OCI-LY1 (cell line): ENCODE measurements around the gene GSG1.

Experiments
- H2AFZ ChIP-seq: fragments of 200-600 bp; sonication (generic), shearing (Covaris generic); 2 replicates; pipeline ENCODE4 v1.6.0; 2014; ENCODE audit warnings: antibody characterized with exemption, mild to moderate bottlenecking, low read length
- H3F3A ChIP-seq: fragments of 200-600 bp; sonication (generic), shearing (Covaris generic); 2 replicates; pipeline ENCODE4 v1.6.0; 2014; ENCODE audit warnings: mild to moderate bottlenecking, antibody characterized with exemption, low read length, moderate library complexity; ENCODE audit not compliant: insufficient read depth
- H3K27ac ChIP-seq: fragments of 200-600 bp; sonication (generic); 2 replicates; pipeline ENCODE4 v1.5.1; 2014; ENCODE audit warnings: low read length, mixed run types, mild to moderate bottlenecking, low read depth; ENCODE audit not compliant: poor library complexity, severe bottlenecking
- H3K27me3 ChIP-seq: fragments of 200-600 bp; sonication (generic); 2 replicates; pipeline ENCODE4 v1.6.0; 2014; ENCODE audit warnings: antibody characterized with exemption, mild to moderate bottlenecking, low read length, moderate library complexity; ENCODE audit not compliant: insufficient read depth
- H3K36me3 ChIP-seq: fragments of 200-600 bp; sonication (generic); 2 replicates; pipeline ENCODE4 v1.6.1; 2014; ENCODE audit warnings: mild to moderate bottlenecking, antibody characterized with exemption, low read length, moderate library complexity, mixed read lengths; ENCODE audit not compliant: insufficient read depth
- H3K4me1 ChIP-seq: fragments of 200-600 bp; sonication (generic); 2 replicates; pipeline ENCODE4 v1.5.1; 2014; ENCODE audit warnings: mild to moderate bottlenecking, low read length, moderate library complexity; ENCODE audit not compliant: insufficient read depth, severe bottlenecking
- H3K4me2 ChIP-seq: fragments of 200-600 bp; sonication (generic), shearing (Covaris generic); 2 replicates; pipeline ENCODE4 v1.6.1; 2014; ENCODE audit warnings: low read length
- H3K4me3 ChIP-seq: fragments of 200-600 bp; sonication (generic); 2 replicates; pipeline ENCODE4 v1.5.1; 2014; ENCODE audit warnings: low read length, low read depth, mild to moderate bottlenecking, mixed read lengths; ENCODE audit not compliant: poor library complexity, severe bottlenecking
- H3K79me2 ChIP-seq: fragments of 200-600 bp; shearing (Covaris generic); 2 replicates; pipeline ENCODE4 v1.6.1; 2016; ENCODE audit warnings: mixed run types, low read length, mixed read lengths; ENCODE audit not compliant: insufficient read depth
- H3K9ac ChIP-seq: fragments of 200-600 bp; sonication (generic), shearing (Covaris generic); 2 replicates; pipeline ENCODE4 v1.6.1; 2014; ENCODE audit warnings: mild to moderate bottlenecking, low read length, mixed read lengths
- H3K9me2 ChIP-seq: fragments of 200-600 bp; sonication (generic), shearing (Covaris generic); 2 replicates; pipeline ENCODE4 v1.6.1; 2014; ENCODE audit warnings: low read depth, mild to moderate bottlenecking, low read length, mixed read lengths
- H3K9me3 ChIP-seq: fragments of 200-600 bp; shearing (Covaris generic); 2 replicates; pipeline ENCODE4 v1.6.1; 2014; ENCODE audit warnings: low read length, mixed read lengths
- H4K20me1 ChIP-seq: fragments of 200-600 bp; sonication (generic), shearing (Covaris generic); 2 replicates; pipeline ENCODE4 v1.6.0; 2016; ENCODE audit warnings: mild to moderate bottlenecking, low read length; ENCODE audit not compliant: insufficient read depth
- CTCF ChIP-seq: fragments of 200-600 bp; sonication (generic), shearing (Covaris generic); IDR thresholded peaks from 2 replicates; pipeline ENCODE4 v1.5.1; 2017; ENCODE audit warnings: mild to moderate bottlenecking, antibody characterized with exemption, low read length, moderate library complexity, mixed read lengths
- EZH2 ChIP-seq: fragments of 200-600 bp; sonication (generic), shearing (Covaris generic); IDR thresholded peaks from 2 replicates; pipeline ENCODE4 v1.8.0; 2017; ENCODE audit warnings: borderline replicate concordance, mixed run types, mild to moderate bottlenecking, antibody characterized with exemption, low read length, moderate library complexity, mixed read lengths

GSG1 gene

DNA sequence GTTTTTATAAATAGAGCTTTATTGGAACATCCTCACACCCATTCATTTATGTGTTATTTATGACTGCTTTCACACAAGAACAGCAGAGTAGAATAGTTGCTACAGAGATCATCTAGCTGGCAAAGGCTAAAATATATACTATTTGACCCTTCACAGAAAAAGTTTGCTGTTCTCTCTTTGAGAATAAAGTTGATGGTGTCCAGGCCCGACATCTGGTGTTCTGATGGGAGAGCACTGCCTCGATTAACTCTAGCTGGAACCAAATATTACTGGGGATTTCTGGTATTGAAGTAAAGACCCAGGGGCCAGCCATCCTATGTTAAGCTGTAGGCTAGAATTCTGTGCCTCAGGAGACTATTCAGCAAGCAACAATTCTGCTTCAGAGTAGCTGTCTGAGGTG is 37.5 kb downstream of the GSG1 start:
- Histone ChIP-seq H3F3A (no peaks in the 10 kb centered on the region), H3K79me2 (no peaks in the 10 kb centered on the region), H3K4me1 (no peaks in the 10 kb centered on the region), H3K4me3 (no peak overlapping the region), H3K9ac (no peak overlapping the region), H2AFZ (no peak overlapping the region), H3K9me2 (no peaks in the 10 kb centered on the region), H3K27ac (no peak overlapping the region), H3K9me3 (no peaks in the 10 kb centered on the region), H3K4me2 (no peak overlapping the region), H3K27me3 (no peaks in the 10 kb centered on the region), H4K20me1 (no peaks in the 10 kb centered on the region), H3K36me3 (no peaks in the 10 kb centered on the region; the same call in 1 of the 2 replicates)
- TF ChIP-seq CTCF (no peak), EZH2 (no peak)

- Histone ChIP-seq H4K20me1 (no peaks in the 10 kb centered on the region), H3K4me1 (no peaks in the 10 kb centered on the region), H3K9me2 (no peaks in the 10 kb centered on the region), H3K79me2 (no peaks in the 10 kb centered on the region), H3K27me3 (no peaks in the 10 kb centered on the region), H3K4me3 (no peak overlapping the region), H3F3A (no peaks in the 10 kb centered on the region), H2AFZ (no peak overlapping the region), H3K36me3 (no peaks in the 10 kb centered on the region; the same call in 1 of the 2 replicates), H3K9me3 (no peaks in the 10 kb centered on the region), H3K4me2 (no peak overlapping the region), H3K27ac (no peak overlapping the region), H3K9ac (no peak overlapping the region)
- TF ChIP-seq EZH2: no peak
- TF ChIP-seq CTCF: no peak
Measured at GRCh38 chr12:13062669-13063068, 40.8 kb downstream of the GSG1 start.

GRCh38 chr12:13061377-13061776 is 42.1 kb downstream of the GSG1 start:
- H4K20me1 ChIP-seq: no peaks in the 10 kb centered on the region
- no peak for TF ChIP-seq EZH2
- no peak for TF ChIP-seq CTCF
- H3K9me3 ChIP-seq: no peaks in the 10 kb centered on the region
- H3K27ac ChIP-seq: no peak overlapping the region
- H2AFZ ChIP-seq: no peak overlapping the region
- no peak overlapping the region for H3K9ac ChIP-seq
- H3F3A ChIP-seq: no peaks in the 10 kb centered on the region
- no peaks in the 10 kb centered on the region for H3K9me2 ChIP-seq
- H3K4me2 ChIP-seq: no peak overlapping the region
- H3K27me3 ChIP-seq: no peaks in the 10 kb centered on the region
- H3K79me2 ChIP-seq: no peaks in the 10 kb centered on the region
- H3K36me3 ChIP-seq: no peaks in the 10 kb centered on the region
- no peak overlapping the region for H3K4me3 ChIP-seq
- no peaks in the 10 kb centered on the region for H3K4me1 ChIP-seq
